Measurements from ENCODE around the gene ING1.

- TF ChIP-seq CTCF (IDR thresholded peaks at IDR 0.05) (no peak), POLR2A (IDR thresholded peaks at IDR 0.05) (no peak)
Measured at GRCh38 chr13:110731072-110731471, 17.6 kb downstream of the ING1 start.
